Neural progenitor cell (in vitro differentiated cells): Measurements from ENCODE around the gene KDM2A. TPM values are rescaled to one million over a fixed set of nuclear protein-coding genes. Genes with fewer than 3 reads are reported as not detected.
"Not testable (repeated sequence)": the region's sequence is repeated elsewhere in the genome, so short reads cannot be mapped to it uniquely, and the experiment has no call there.

ENCODE experiments used
- DNase-seq: peaks from one replicate; pipeline ENCODE4 v3.0.0-alpha.2; 2016; ENCODE audit warnings: low spot score
- H2AFZ ChIP-seq: fragments of 200-600 bp; sonication (generic); replicated peaks from 2 replicates; pipeline ENCODE4 v1.6.1; 2016; ENCODE audit warnings: antibody characterized with exemption
- H3F3A ChIP-seq: fragments of 200-600 bp; sonication (generic); 2 replicates; pipeline ENCODE4 v1.6.1; 2016; ENCODE audit warnings: antibody characterized with exemption, low read depth
- H3K27ac ChIP-seq: fragments of 200-600 bp; sonication (generic); 2 replicates; pipeline ENCODE4 v1.5.1; 2016; ENCODE audit warnings: mild to moderate bottlenecking
- H3K27me3 ChIP-seq: fragments of 200-600 bp; sonication (generic); 2 replicates; pipeline ENCODE4 v1.6.1; 2016; ENCODE audit warnings: mild to moderate bottlenecking, moderate library complexity
- H3K36me3 ChIP-seq: fragments of 200-600 bp; sonication (generic); 2 replicates; pipeline ENCODE4 v1.5.1; 2016
- H3K4me1 ChIP-seq: fragments of 200-600 bp; sonication (generic); 2 replicates; pipeline ENCODE4 v1.6.1; 2016; ENCODE audit warnings: mixed run types
- H3K4me2 ChIP-seq: fragments of 200-600 bp; sonication (generic); 2 replicates; pipeline ENCODE4 v1.6.1; 2016
- H3K4me3 ChIP-seq: fragments of 200-600 bp; sonication (generic); 2 replicates; pipeline ENCODE4 v1.5.1; 2016
- H3K79me2 ChIP-seq: fragments of 200-600 bp; sonication (generic); 2 replicates; pipeline ENCODE4 v1.6.1; 2016; ENCODE audit warnings: low read depth
- H3K9ac ChIP-seq: fragments of 200-600 bp; sonication (generic); 2 replicates; pipeline ENCODE4 v1.6.1; 2016
- H3K9me3 ChIP-seq: fragments of 200-600 bp; sonication (generic); 2 replicates; pipeline ENCODE4 v1.5.1; 2016; ENCODE audit warnings: low read depth
- H4K20me1 ChIP-seq: fragments of 200-600 bp; sonication (generic); 2 replicates; pipeline ENCODE4 v1.6.1; 2016; ENCODE audit warnings: low read depth
- H3K27ac Mint-ChIP-seq: 3 replicates; pipeline ENCODE4 v1.8.0; 2021; ENCODE audit warnings: mixed read lengths
- H3K27me3 Mint-ChIP-seq: 2 replicates; pipeline ENCODE4 v1.8.0; 2022; ENCODE audit warnings: low read depth, mild to moderate bottlenecking, inconsistent platforms, moderate library complexity, mixed read lengths; ENCODE audit not compliant: insufficient read depth
- H3K36me3 Mint-ChIP-seq: 3 replicates; pipeline ENCODE4 v1.8.0; 2021; ENCODE audit warnings: mixed read lengths
- H3K4me1 Mint-ChIP-seq: 3 replicates; pipeline ENCODE4 v1.8.0; 2021; ENCODE audit warnings: mixed read lengths
- H3K4me3 Mint-ChIP-seq: 3 replicates; pipeline ENCODE4 v1.8.0; 2021; ENCODE audit warnings: mild to moderate bottlenecking, moderate library complexity, mixed read lengths
- H3K9me3 Mint-ChIP-seq: 3 replicates; pipeline ENCODE4 v1.8.0; 2020; ENCODE audit warnings: mixed read lengths
- EZH2 ChIP-seq: fragments of 200-600 bp; sonication (generic); IDR thresholded peaks from 2 replicates; pipeline ENCODE4 v1.6.1; 2017; ENCODE audit warnings: antibody characterized with exemption, mild to moderate bottlenecking, moderate library complexity
- EZH2phosphoT487 ChIP-seq: fragments of 200-600 bp; sonication (generic); IDR thresholded peaks from 2 replicates; pipeline ENCODE4 v1.6.1; 2017; ENCODE audit warnings: antibody characterized with exemption
- total RNA-seq: library from RNA; depleted of rRNA; stranded (reverse); fragments of >200 nt; gene quantifications from 2 replicates; pipeline ENCODE4 v1.2.3, GENCODE V29; 2015; ENCODE audit warnings: low replicate concordance
- TF ChIP-seq, protein P1 (sequence below): fragments of 200-600 bp; sonication (generic); IDR thresholded peaks from 2 replicates; pipeline ENCODE4 v1.5.1; 2017; ENCODE audit warnings: antibody characterized with exemption, mild to moderate bottlenecking

KDM2A gene
- total RNA-seq, 1 donor from 2014 or later, result 49.5 TPM

DNA sequence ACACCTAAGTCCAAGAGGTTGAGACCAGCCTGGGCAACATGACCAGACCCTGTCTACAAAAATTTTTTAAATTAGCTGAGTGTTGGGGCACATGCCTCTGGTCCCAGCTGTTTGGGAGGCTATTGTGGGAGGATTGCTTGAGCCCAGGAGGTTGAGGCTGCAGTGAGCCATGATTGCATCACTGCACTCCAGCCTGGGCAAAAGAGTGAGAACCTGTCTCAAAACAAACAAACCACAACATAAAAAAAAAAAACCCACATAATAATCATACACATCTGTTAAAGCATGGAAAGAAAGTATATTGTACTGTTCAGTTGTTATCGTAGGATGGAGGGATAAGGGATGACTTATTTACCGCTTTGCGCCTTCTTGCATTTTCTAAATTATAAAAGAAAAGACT lies 111.3 kb downstream of the KDM2A start:
- H3K36me3 Mint-ChIP-seq, result peaks cover 26% of the 10 kb centered on the region
- no peaks in the 10 kb centered on the region for H3K9me3 Mint-ChIP-seq
- H3K4me3 ChIP-seq, result no peak overlapping the region
- no peaks in the 10 kb centered on the region for H3K27me3 ChIP-seq
- peaks cover 16% of the 10 kb centered on the region for H3K36me3 ChIP-seq
- no peaks in the 10 kb centered on the region for H3F3A ChIP-seq
- H3K4me1 Mint-ChIP-seq, result no peaks in the 10 kb centered on the region
- H3K27ac Mint-ChIP-seq, result no peak overlapping the region
- TF ChIP-seq EZH2, result no peak
- TF ChIP-seq, protein P1, sequence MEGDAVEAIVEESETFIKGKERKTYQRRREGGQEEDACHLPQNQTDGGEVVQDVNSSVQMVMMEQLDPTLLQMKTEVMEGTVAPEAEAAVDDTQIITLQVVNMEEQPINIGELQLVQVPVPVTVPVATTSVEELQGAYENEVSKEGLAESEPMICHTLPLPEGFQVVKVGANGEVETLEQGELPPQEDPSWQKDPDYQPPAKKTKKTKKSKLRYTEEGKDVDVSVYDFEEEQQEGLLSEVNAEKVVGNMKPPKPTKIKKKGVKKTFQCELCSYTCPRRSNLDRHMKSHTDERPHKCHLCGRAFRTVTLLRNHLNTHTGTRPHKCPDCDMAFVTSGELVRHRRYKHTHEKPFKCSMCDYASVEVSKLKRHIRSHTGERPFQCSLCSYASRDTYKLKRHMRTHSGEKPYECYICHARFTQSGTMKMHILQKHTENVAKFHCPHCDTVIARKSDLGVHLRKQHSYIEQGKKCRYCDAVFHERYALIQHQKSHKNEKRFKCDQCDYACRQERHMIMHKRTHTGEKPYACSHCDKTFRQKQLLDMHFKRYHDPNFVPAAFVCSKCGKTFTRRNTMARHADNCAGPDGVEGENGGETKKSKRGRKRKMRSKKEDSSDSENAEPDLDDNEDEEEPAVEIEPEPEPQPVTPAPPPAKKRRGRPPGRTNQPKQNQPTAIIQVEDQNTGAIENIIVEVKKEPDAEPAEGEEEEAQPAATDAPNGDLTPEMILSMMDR, result no peak
- TF ChIP-seq EZH2phosphoT487, result no peak
- H3K4me1 ChIP-seq, result no peaks in the 10 kb centered on the region
- no peak overlapping the region for H3K4me3 Mint-ChIP-seq
- no peaks in the 10 kb centered on the region for H3K79me2 ChIP-seq
- H4K20me1 ChIP-seq, result peaks cover under 1% of the 10 kb centered on the region
- no peak overlapping the region for H3K4me2 ChIP-seq
- peaks cover 2% of the 10 kb centered on the region for H3K27me3 Mint-ChIP-seq
- no peak overlapping the region for H2AFZ ChIP-seq
- H3K9ac ChIP-seq, result no peak overlapping the region
- no peaks in the 10 kb centered on the region for H3K9me3 ChIP-seq
- no peak overlapping the region for H3K27ac ChIP-seq
- no peak for DNase-seq

DNA sequence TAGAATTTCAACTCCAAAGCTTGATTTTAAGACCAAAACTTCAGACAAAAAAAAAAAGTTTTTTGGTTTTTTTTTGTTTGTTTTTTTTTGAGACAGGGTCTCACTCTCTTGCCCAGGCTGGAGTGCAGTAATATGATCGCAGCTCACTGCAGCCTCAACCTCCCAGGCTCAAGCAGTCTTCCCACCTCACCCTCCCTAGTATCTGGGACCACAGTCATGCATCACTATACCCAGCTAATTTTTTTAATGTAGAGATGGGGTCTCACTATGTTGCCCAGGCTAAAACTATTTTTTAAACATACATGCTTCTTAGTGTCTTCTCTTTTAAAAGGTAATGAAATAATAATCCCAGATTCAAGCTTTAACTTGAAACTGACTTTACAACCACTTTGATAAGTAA lies 111.8 kb downstream of the KDM2A start:
- H3K27me3 Mint-ChIP-seq, result peaks cover 2% of the 10 kb centered on the region
- Histone ChIP-seq H3K4me2 (no peak overlapping the region), H3K9ac (no peak overlapping the region), H3K27me3 (no peaks in the 10 kb centered on the region), H3K4me3 (no peak overlapping the region), H2AFZ (no peak overlapping the region), H3K4me1 (no peaks in the 10 kb centered on the region), H3K27ac (no peak overlapping the region), H3K9me3 (no peaks in the 10 kb centered on the region), H3F3A (no peaks in the 10 kb centered on the region), H3K36me3 (peaks cover 16% of the 10 kb centered on the region), H3K79me2 (no peaks in the 10 kb centered on the region), H4K20me1 (peaks cover 6% of the 10 kb centered on the region)
- no peaks in the 10 kb centered on the region for H3K9me3 Mint-ChIP-seq
- no peaks in the 10 kb centered on the region for H3K4me1 Mint-ChIP-seq
- TF ChIP-seq EZH2phosphoT487 (no peak), EZH2 (no peak)
- TF ChIP-seq, protein P1, result no peak
- H3K36me3 Mint-ChIP-seq, result peaks cover 26% of the 10 kb centered on the region
- DNase-seq, result no peak
- H3K4me3 Mint-ChIP-seq, result no peak overlapping the region
- H3K27ac Mint-ChIP-seq, result no peak overlapping the region

DNA sequence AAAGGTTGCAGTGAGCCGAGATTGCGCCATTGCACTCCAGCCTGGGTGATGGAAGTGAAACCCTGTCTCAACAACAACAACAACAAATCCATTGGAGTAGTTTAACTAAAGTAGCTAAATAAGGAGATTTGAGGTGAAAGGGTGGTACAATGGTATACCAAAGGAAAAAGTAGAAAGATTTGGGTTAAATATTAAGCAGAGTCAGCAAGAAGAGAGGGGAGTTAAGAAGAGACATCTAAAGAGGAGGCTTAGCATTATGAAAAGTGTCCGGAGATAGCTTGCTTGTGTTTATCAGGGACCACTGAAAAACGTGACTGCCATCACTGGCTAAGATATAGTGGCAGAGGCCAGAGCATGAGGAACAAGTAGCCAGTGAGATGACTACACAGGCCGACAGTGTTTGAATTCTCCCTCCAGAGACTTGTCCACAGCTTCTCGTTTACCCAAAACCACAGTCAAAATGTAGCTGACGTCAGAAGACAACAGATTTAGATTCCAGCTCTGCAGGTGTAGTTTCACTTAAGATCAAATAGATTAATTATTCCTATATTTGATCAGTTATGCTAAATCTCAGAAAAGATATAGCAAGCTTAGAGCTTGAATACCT lies 114.6 kb downstream of the KDM2A start:
- H3K27ac Mint-ChIP-seq, result no peak overlapping the region
- H3K36me3 ChIP-seq, result peaks cover 16% of the 10 kb centered on the region
- H3K36me3 Mint-ChIP-seq, result peaks cover 15% of the 10 kb centered on the region

DNA sequence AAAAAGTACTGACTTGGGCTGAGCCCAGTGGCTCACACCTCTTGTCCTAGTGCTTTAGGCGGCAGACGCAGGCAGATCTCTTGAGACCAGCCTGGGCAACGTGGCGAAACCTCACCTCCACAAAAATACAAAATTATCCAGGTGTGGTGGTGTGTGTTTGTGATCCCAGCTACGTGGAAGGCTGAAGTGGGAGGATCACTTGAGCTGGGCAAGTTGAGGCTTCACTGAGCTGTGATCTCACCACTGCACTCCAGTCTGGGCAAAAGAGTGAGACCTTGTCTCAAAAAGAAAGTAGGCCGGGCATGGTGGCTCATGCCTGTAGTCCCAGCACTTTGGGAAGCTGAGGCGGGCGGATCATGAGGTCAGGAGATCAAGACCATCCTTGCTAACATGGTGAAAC lies 115.5 kb downstream of the KDM2A start:
- H3K9me3 Mint-ChIP-seq, H3K36me3 ChIP-seq, H3K4me3 ChIP-seq, H3K9ac ChIP-seq, DNase-seq, H3K36me3 Mint-ChIP-seq, H3K9me3 ChIP-seq, H3K27ac ChIP-seq, H3K4me3 Mint-ChIP-seq, H3K27ac Mint-ChIP-seq, H2AFZ ChIP-seq, H3K27me3 Mint-ChIP-seq, H3K4me2 ChIP-seq, H3K27me3 ChIP-seq: not testable (repeated sequence)
- peaks cover 38% of the 10 kb centered on the region for H4K20me1 ChIP-seq
- H3K4me1 Mint-ChIP-seq, result peaks cover 16% of the 10 kb centered on the region
- H3K79me2 ChIP-seq, result peaks cover 15% of the 10 kb centered on the region
- peaks cover 29% of the 10 kb centered on the region for H3F3A ChIP-seq
- peaks cover 19% of the 10 kb centered on the region for H3K4me1 ChIP-seq

More for the DNA sequence above, 114.6 kb downstream of the KDM2A start:
- DNase-seq, result no peak
- Histone ChIP-seq H3K4me2 (no peak overlapping the region), H2AFZ (no peak overlapping the region), H3F3A (peaks cover 20% of the 10 kb centered on the region), H3K27ac (no peak overlapping the region), H3K9me3 (no peaks in the 10 kb centered on the region), H3K9ac (no peak overlapping the region), H3K4me3 (no peak overlapping the region), H3K27me3 (no peaks in the 10 kb centered on the region), H3K4me1 (peaks cover 10% of the 10 kb centered on the region), H4K20me1 (peaks cover 29% of the 10 kb centered on the region), H3K79me2 (peaks cover 13% of the 10 kb centered on the region)
- Mint-ChIP-seq H3K9me3 (no peaks in the 10 kb centered on the region), H3K27me3 (peaks cover 2% of the 10 kb centered on the region), H3K4me3 (no peak overlapping the region), H3K4me1 (peaks cover 7% of the 10 kb centered on the region)
- TF ChIP-seq EZH2, result no peak
- TF ChIP-seq EZH2phosphoT487, result no peak
